Omental fat pad (tissue), 4 donors: ENCODE measurements around the gene SCRN1. TPM values are rescaled to one million over a fixed set of nuclear protein-coding genes. Genes with fewer than 3 reads are reported as not detected.

ENCODE experiments used
- ATAC-seq: fragments of 150-250 bp; one replicate; pipeline ENCODE4 v1.9.1; 2016; ENCODE audit warnings: mild to moderate bottlenecking, moderate library complexity; ENCODE audit not compliant: low FRiP score
- DNase-seq: peaks from one replicate; pipeline ENCODE4 v3.0.0-alpha.2; 2019; ENCODE audit warnings: low spot score
- total RNA-seq, 4 donors: library from RNA; depleted of rRNA; stranded (reverse); fragments of >200 nt; gene quantifications; one replicate each; pipeline ENCODE4 v1.1.0, GENCODE V29; 2016
- TF ChIP-seq, protein P1 (sequence below), 3 donors: fragments of 450-650 bp; IDR thresholded peaks; one replicate each; pipeline ENCODE4 v1.5.1; 2016 to 2017; ENCODE audit warnings: antibody characterized with exemption in 3 of 3, mild to moderate bottlenecking in 3 of 3, moderate library complexity in 2 of 3

SCRN1 gene
- total RNA-seq, 4 donors from 2014 or later, result 19.7 to 43.1 (median 31.0) TPM

DNA sequence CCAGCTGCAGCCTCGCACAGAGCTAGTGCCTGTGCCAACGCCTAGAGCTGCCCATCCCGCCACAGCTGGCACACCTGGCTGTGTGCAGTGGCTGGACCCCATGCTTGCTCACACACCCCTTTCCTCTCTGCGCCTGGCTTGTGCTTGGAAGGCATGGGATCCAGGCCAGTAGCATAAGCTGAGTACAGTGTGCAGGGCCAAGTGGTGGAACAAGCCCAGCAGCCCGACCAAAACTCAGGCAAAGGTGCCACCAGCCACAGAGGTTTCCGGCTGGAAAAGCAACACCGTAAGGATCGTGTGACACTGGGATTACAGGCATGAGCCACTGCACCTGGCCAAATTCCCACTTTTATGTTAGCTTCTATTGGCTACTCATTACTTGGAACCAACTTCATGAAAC is 38.4 kb downstream of the SCRN1 start:
- no peak for DNase-seq
- TF ChIP-seq, protein P1, sequence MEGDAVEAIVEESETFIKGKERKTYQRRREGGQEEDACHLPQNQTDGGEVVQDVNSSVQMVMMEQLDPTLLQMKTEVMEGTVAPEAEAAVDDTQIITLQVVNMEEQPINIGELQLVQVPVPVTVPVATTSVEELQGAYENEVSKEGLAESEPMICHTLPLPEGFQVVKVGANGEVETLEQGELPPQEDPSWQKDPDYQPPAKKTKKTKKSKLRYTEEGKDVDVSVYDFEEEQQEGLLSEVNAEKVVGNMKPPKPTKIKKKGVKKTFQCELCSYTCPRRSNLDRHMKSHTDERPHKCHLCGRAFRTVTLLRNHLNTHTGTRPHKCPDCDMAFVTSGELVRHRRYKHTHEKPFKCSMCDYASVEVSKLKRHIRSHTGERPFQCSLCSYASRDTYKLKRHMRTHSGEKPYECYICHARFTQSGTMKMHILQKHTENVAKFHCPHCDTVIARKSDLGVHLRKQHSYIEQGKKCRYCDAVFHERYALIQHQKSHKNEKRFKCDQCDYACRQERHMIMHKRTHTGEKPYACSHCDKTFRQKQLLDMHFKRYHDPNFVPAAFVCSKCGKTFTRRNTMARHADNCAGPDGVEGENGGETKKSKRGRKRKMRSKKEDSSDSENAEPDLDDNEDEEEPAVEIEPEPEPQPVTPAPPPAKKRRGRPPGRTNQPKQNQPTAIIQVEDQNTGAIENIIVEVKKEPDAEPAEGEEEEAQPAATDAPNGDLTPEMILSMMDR (IDR thresholded peaks at IDR 0.05), result no peak
- no peak for ATAC-seq

DNA sequence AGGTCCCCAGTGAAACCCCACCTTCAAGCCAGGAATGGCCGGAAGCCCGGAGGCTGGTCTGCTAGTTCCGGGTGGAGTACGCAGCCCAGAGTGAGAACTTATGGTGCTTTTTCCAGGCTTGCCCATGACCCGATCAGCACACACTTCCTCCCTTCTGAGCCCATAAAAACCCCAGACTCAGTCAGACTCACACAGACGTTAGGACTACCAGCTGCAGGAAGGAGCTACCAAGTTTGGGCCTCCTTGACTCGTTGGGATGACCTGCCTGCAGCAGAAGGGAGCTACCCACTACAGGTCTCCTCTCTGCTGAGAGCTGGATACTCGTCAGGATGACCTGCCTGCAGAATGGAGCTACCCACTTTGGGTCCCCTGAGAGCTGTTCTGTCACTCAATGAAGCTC is 39.1 kb downstream of the SCRN1 start:
- DNase-seq, result no peak
- TF ChIP-seq, protein P1 (IDR thresholded peaks at IDR 0.05), result no peak
- no peak for ATAC-seq

DNA sequence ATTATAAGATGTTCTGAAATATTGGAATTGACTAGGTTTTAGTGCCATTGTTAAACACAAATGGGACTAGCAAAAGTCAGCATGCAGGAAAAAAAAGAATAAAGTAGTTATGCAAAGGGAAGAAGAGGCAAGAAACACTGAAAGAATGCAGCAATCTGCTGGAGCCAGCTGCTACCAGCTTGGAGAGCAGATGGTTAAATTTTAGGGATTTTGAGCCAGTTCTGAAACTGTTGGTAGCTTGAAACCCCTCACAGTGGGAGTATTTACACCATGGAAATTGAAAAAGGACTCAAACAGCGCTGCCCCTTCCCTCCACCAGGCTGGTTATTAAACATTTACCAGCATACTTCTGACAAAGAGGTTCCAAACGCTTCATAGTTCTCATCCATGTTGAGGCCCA is 41.0 kb downstream of the SCRN1 start:
- DNase-seq (no peak), ATAC-seq (no peak)
- TF ChIP-seq, protein P1 (IDR thresholded peaks at IDR 0.05), result no peak

DNA sequence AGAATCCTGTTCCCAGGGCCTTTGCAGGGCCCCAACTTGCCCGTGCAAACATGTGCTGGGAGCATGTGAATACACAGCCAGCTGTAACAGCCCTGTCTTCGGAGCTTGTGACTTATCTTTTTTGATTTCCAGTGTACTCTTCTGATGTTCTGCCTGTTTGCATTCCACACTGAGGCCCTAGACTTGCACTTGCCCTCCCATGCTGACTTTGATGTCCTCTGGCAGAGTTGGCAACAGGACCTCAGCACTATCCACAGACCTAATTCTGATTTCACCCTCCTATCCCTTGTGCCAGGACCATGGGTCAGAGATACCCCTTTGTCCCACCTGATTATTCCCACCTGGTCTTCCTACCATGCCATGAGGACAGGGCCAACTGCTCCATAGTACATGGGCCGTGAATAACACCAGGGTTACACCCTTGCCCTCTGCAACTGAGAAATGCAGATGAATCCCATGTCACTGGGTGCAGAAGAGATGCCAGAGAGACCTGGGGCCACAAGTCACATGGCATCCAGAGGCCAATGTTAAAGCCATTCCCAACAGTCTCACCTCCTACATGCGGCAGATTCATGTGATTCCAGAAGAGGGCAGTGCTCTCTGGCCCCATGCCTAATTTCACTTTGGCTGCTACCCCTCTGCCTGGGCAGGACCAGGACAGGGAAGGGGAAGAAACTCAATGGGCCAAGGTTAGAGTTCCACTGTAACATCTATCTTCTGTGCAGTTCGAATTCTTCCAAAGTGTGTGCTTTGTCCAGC is 43.0 kb downstream of the SCRN1 start:
- TF ChIP-seq, protein P1 (IDR thresholded peaks at IDR 0.05), result no peak
- no peak for DNase-seq
- no peak for ATAC-seq

DNA sequence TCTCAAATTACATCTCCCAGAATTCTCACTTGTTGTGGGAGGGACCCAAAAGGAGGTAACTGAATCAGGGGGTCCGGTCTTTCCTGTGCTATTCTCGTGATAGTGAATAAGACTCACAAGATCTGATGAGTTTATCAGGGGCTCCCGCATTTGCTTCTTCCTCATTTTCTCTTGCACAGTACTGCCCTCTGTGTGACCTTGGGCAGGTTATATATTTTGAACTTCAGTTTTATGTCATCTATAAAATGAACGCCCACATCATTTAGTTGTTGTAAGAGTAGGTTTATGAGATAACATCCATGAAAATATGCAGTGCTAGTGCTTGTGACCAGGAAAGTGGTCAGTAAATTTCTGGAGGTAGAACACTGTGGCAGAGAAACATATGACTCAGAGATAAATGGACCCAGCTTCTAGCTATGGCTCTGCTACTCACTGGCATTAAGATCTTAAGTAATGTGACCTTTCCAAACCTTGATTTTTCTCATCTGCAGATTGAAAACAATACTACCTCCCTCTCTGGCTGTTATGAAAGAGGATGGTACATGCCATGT is 44.3 kb downstream of the SCRN1 start:
- ATAC-seq (no peak), DNase-seq (no peak)
- TF ChIP-seq, protein P1 (IDR thresholded peaks at IDR 0.05), result no peak

DNA sequence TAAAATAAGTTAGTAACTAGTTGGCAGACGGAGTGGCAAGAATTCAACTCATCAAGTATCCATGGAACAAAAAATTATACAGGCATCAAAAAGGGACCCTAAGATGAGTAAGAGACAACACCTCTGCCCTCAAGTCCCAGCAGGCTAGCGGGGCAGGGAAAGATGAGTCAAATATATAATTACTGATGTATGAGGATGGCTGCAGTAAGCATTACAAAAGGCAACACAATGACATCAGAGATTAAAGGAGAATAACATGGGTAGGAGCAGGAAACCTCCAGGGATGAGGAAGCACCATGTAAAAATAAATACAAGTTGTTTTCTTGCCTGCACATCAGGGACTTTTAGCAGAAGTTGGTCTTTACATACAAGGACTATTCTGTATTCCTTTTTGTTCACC is 49.4 kb downstream of the SCRN1 start:
- TF ChIP-seq, protein P1 (IDR thresholded peaks at IDR 0.05), result no peak
- DNase-seq, result no peak
- ATAC-seq, result no peak

DNA sequence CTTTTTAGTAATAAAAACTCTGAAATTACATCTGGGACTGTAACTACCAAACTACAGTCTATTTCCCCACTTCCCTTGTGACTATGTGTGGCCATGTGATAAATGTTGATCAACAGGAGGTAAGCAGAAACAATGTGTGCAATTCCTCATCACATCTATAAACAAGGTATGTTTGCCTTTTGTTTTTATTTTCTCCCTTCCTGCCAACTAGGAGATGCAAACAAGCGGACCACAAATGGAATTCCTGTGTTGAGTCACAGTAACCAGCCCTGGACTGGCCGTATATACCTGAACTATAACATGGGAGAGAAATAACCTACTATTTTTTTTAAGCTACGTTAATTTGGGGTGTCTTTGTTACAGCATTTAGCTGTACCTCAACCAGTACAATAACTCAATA is 52.5 kb downstream of the SCRN1 start:
- TF ChIP-seq, protein P1 (IDR thresholded peaks at IDR 0.05), result no peak
- no peak for ATAC-seq
- DNase-seq, result no peak
